ENCODE data around the gene ALDH1B1. TPM values are rescaled to one million over a fixed set of nuclear protein-coding genes. Genes with fewer than 3 reads are reported as not detected.

Gene ALDH1B1
- total RNA-seq, 2 donors from 2014 or later, result 9.1 to 10.2 TPM

- no peak for ATAC-seq (replicated peaks in 1 of 2)
- peaks cover 14% of the 10 kb centered on the region for H3K27me3 Mint-ChIP-seq (ENCODE audit: low read depth)
Measured at GRCh38 chr9:38435521-38435920, 43.0 kb downstream of the ALDH1B1 start.

DNA sequence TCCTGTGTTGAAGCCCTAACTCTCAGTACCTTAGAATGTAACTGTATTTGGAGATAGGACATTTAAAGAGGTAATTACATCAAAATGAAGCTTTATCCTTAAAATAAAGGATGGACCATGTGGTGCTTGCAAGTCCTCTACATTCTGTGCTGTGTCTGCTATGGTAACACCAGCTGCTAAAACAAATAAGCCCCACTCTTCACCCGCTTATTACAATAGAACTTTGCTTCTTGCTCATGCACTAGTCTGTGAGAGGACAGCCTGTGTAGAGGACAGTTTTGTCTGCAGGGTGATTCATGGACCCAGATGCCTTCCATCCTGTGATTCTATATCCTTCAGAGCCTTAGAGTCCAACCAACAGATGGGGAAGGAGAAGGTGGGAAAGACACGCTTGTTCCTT lies 44.2 kb downstream of the ALDH1B1 start:
- H3K27ac Mint-ChIP-seq, result no peak overlapping the region

More at GRCh38 chr9:38435521-38435920, 43.0 kb downstream of the ALDH1B1 start:
- no peak for DNase-seq
- Mint-ChIP-seq H3K4me1 (ENCODE audit: low read depth) (peaks cover 4% of the 10 kb centered on the region), H3K36me3 (ENCODE audit: insufficient read depth in 2 of 2) (no peaks in the 10 kb centered on the region), H3K4me3 (no peak overlapping the region), H3K9me3 (no peaks in the 10 kb centered on the region), H3K27ac (no peak overlapping the region)

GRCh38 chr9:38437193-38437823 lies 44.8 kb downstream of the ALDH1B1 start:
- Mint-ChIP-seq H3K36me3 (ENCODE audit: insufficient read depth in 2 of 2) (no peaks in the 10 kb centered on the region), H3K27ac (no peak overlapping the region), H3K9me3 (no peaks in the 10 kb centered on the region), H3K4me1 (ENCODE audit: low read depth) (peaks cover 4% of the 10 kb centered on the region), H3K4me3 (no peak overlapping the region), H3K27me3 (ENCODE audit: low read depth) (peaks cover 14% of the 10 kb centered on the region)
- DNase-seq, result no peak
- no peak for ATAC-seq (replicated peaks in 1 of 2)

More for the DNA sequence above, 44.2 kb downstream of the ALDH1B1 start:
- Mint-ChIP-seq H3K4me3 (no peak overlapping the region), H3K36me3 (ENCODE audit: insufficient read depth in 2 of 2) (no peaks in the 10 kb centered on the region), H3K4me1 (ENCODE audit: low read depth) (peaks cover 4% of the 10 kb centered on the region), H3K27me3 (ENCODE audit: low read depth) (peaks cover 14% of the 10 kb centered on the region), H3K9me3 (no peaks in the 10 kb centered on the region)
- DNase-seq (no peak), ATAC-seq (replicated peaks in 1 of 2) (no peak)

DNA sequence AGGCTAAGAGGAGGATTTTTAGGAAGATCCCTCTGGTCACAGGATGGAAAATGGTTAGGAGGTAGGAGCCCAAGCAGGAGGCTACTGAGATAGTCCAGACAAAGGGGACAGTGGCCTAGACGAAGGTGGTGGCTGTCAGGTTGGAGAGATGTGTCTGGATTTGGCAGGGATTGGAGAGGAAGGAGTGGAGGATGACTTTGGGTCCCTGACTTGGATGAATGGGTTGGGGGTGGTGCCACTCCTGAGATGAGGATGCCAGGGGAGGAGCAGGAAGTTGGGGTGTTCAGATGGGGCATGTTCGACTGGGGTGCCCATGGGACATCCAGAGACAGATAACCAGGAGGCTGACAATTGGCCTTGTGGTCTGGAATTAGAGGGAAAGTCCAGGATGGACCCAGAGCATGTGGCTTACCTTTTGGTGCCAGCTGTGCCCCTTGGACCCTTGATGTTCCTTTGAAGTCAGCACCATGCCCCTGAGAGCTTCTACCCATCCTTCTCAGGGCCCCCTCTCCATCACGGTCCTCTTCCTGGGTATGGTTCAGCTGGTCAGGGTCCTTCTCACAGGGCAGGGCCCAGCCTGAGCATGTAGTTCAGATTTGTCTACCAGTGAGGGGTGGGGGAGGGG lies 46.9 kb downstream of the ALDH1B1 start:
- ATAC-seq (replicated peaks in 1 of 2) (no peak), DNase-seq (no peak)
- Mint-ChIP-seq H3K27me3 (ENCODE audit: low read depth) (peaks cover 14% of the 10 kb centered on the region), H3K4me1 (ENCODE audit: low read depth) (no peaks in the 10 kb centered on the region), H3K9me3 (no peaks in the 10 kb centered on the region), H3K4me3 (no peak overlapping the region), H3K36me3 (ENCODE audit: insufficient read depth in 2 of 2) (no peaks in the 10 kb centered on the region), H3K27ac (no peak overlapping the region)

- Mint-ChIP-seq H3K36me3 (ENCODE audit: insufficient read depth in 2 of 2) (no peaks in the 10 kb centered on the region), H3K27ac (no peak overlapping the region), H3K27me3 (ENCODE audit: low read depth) (peaks cover 14% of the 10 kb centered on the region), H3K4me1 (ENCODE audit: low read depth) (no peaks in the 10 kb centered on the region), H3K4me3 (no peak overlapping the region), H3K9me3 (no peaks in the 10 kb centered on the region)
- ATAC-seq (replicated peaks in 1 of 2) (no peak), DNase-seq (no peak)
Measured at GRCh38 chr9:38439916-38440301, 47.4 kb downstream of the ALDH1B1 start.

GRCh38 chr9:38440516-38440915 lies 48.0 kb downstream of the ALDH1B1 start:
- Mint-ChIP-seq H3K27ac (no peak overlapping the region), H3K27me3 (ENCODE audit: low read depth) (peaks cover 16% of the 10 kb centered on the region), H3K36me3 (ENCODE audit: insufficient read depth in 2 of 2) (no peaks in the 10 kb centered on the region), H3K4me3 (no peak overlapping the region), H3K9me3 (no peaks in the 10 kb centered on the region), H3K4me1 (ENCODE audit: low read depth) (no peaks in the 10 kb centered on the region)
- DNase-seq, result no peak
- ATAC-seq (replicated peaks in 1 of 2), result no peak

DNA sequence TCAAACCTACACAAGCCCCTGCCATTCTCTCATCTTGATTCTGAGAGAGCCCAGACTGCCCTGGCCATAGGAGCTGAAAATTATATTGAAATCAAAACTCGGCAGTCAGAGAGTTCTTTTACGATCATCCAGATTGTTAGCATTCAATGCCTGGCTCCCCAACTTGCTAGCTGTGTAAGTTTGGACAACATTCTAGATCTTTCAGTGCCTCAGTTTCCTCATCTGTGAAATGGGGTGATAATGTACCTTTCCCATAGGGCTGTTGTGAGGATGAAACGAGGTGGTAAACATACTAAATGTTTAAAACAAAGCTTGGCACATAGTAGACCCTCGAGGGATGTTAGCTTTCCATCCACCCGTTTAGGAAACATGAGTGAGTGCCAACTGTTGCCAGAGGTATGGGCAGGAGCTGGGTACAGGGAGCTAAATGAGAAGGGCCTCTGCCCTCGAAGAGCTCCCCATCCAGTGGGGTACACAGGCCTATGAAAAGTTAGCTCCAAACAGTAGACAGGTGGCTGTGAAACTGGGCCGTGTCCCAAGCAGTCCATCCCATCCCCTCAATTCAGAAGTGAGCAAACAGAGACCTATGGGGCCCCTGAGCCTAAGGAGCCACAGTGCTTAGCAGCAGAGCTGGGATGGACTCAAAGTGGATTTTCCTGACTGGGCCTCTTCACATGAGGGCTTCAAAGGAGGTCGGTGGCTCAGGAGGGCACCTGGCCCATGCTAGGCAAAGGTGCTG lies 49.0 kb downstream of the ALDH1B1 start:
- Mint-ChIP-seq H3K27me3 (ENCODE audit: low read depth) (peaks cover 26% of the 10 kb centered on the region), H3K36me3 (ENCODE audit: insufficient read depth in 2 of 2) (no peaks in the 10 kb centered on the region), H3K27ac (no peak overlapping the region), H3K4me3 (no peak overlapping the region), H3K4me1 (ENCODE audit: low read depth) (no peaks in the 10 kb centered on the region), H3K9me3 (no peaks in the 10 kb centered on the region)
- DNase-seq (no peak), ATAC-seq (replicated peaks in 1 of 2) (no peak)

DNA sequence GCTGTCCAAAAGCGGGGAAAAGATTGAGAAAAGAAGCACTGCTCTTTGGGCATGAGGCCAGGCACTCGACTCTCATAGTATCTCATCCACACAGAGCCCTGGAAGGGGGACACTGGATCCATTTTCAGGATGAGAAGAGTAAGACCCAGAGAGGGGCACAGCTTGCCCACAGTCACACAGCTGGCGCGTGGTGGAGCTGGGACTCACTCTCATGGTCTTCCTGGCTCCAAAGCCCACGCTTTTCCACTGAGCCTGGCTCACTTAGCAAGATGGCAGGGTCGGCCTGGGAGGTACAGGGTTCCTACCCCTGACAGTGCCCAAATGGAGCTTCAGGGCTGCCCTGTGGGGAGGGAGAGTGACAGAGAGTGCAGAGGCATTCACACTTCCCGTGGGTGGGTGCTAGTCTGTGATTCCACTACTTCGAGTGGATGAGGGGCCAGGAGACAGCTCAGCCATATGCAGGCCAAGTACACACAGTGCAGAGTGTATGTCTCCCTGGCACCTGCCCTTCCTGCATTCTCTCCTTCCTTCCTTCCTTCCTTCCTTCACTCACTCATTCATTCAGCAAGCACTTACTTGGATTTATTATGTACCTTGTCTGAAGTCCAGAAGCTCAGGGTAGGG lies 50.1 kb downstream of the ALDH1B1 start:
- DNase-seq (no peak), ATAC-seq (replicated peaks in 1 of 2) (no peak)
- no peak overlapping the region for H3K4me3 Mint-ChIP-seq
- H3K27me3 Mint-ChIP-seq (ENCODE audit: low read depth), result peaks cover 27% of the 10 kb centered on the region
- H3K27ac Mint-ChIP-seq, result no peak overlapping the region
- no peaks in the 10 kb centered on the region for H3K4me1 Mint-ChIP-seq (ENCODE audit: low read depth)
- H3K9me3 Mint-ChIP-seq, result no peaks in the 10 kb centered on the region
- H3K36me3 Mint-ChIP-seq (ENCODE audit: insufficient read depth in 2 of 2), result no peaks in the 10 kb centered on the region

DNA sequence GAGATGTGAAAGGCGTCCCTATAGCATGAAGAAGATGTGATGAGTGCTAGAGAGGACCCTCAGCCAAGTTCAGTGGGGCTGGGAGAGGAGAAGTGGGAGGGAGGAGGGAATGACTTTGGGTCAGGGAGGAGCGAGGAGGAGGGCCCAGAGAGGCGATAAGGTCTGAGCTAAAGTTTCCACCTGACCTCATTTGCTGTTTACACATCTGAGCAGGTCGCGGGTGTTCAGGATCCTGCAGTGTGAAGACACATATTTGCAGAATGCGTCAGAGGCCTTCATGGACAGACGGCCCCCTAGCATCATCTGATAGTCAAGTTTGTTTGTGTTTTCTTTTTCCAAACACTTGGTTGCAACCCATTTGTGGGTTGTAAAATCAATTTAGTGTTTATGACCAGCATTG lies 50.7 kb downstream of the ALDH1B1 start:
- no peak for ATAC-seq (replicated peaks in 1 of 2)
- DNase-seq, result no peak
- H3K4me1 Mint-ChIP-seq (ENCODE audit: low read depth), result no peaks in the 10 kb centered on the region
- no peaks in the 10 kb centered on the region for H3K36me3 Mint-ChIP-seq (ENCODE audit: insufficient read depth in 2 of 2)
- H3K27me3 Mint-ChIP-seq (ENCODE audit: low read depth), result peaks cover 32% of the 10 kb centered on the region
- H3K9me3 Mint-ChIP-seq, result no peaks in the 10 kb centered on the region
- no peak overlapping the region for H3K27ac Mint-ChIP-seq
- no peak overlapping the region for H3K4me3 Mint-ChIP-seq

GRCh38 chr9:38443597-38443996 lies 51.1 kb downstream of the ALDH1B1 start:
- Mint-ChIP-seq H3K36me3 (ENCODE audit: insufficient read depth in 2 of 2) (no peaks in the 10 kb centered on the region), H3K27ac (no peak overlapping the region), H3K4me3 (no peak overlapping the region), H3K4me1 (ENCODE audit: low read depth) (no peaks in the 10 kb centered on the region), H3K9me3 (no peaks in the 10 kb centered on the region), H3K27me3 (ENCODE audit: low read depth) (peaks cover 32% of the 10 kb centered on the region)
- ATAC-seq (replicated peaks in 1 of 2) (no peak), DNase-seq (no peak)

GRCh38 chr9:38445154-38446043 lies 52.9 kb downstream of the ALDH1B1 start:
- no peak for DNase-seq
- no peak for ATAC-seq (replicated peaks in 1 of 2)
- H3K4me1 Mint-ChIP-seq (ENCODE audit: low read depth), result no peaks in the 10 kb centered on the region
- no peak overlapping the region for H3K4me3 Mint-ChIP-seq
- H3K27ac Mint-ChIP-seq, result no peak overlapping the region
- H3K36me3 Mint-ChIP-seq (ENCODE audit: insufficient read depth in 2 of 2), result no peaks in the 10 kb centered on the region
- peaks cover 0 to 5% of the 10 kb centered on the region in 2 donors for H3K9me3 Mint-ChIP-seq
- peaks cover 24% of the 10 kb centered on the region for H3K27me3 Mint-ChIP-seq (ENCODE audit: low read depth)

DNA sequence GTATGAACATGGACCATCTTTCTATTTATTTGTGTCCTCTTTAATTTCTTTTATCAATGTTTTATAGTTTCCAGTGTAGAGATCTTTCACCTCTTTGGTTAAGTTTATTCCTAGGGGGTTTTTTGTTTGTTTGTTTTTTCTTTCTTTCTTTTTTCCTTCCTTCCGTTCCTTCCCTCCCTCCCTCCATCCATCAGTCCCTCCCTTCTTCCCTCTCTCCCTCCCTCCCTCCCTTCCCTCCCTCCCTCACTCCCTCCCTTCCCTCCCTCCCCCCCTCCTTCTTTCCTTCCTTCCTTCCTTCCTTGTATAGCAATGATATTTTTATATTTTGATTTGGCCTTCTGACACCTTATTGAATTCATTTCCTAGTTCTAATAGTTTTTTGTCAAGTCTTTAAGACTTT lies 55.2 kb downstream of the ALDH1B1 start:
- Mint-ChIP-seq H3K9me3 (peaks cover 7 to 10% of the 10 kb centered on the region in 2 donors), H3K27me3 (ENCODE audit: low read depth) (peaks cover 24% of the 10 kb centered on the region), H3K27ac (no peak overlapping the region), H3K4me3 (no peak overlapping the region), H3K36me3 (ENCODE audit: insufficient read depth in 2 of 2) (peaks cover 1 to 4% of the 10 kb centered on the region in 2 donors), H3K4me1 (ENCODE audit: low read depth) (no peaks in the 10 kb centered on the region)
- no peak for DNase-seq
- no peak for ATAC-seq (replicated peaks in 1 of 2)

Measured in activated T-cell treated with anti-CD3 and anti-CD28 coated beads, Interleukin-2, amount 50 U/mL, for 72 hours (primary cell).